H1 (cell line): Measurements from ENCODE around the gene ZNF532. TPM values are rescaled to one million over a fixed set of nuclear protein-coding genes. Genes with fewer than 3 reads are reported as not detected.

ENCODE experiments used
- CTCF ChIA-PET: fragments of 300-600 bp; sonication (Branson Sonifier 250); formaldehyde crosslinking; loops from one replicate; lab custom pipeline; 2021; ENCODE audit not compliant: partially characterized antibody; lab: Charles Lee
- POLR2A ChIA-PET: fragments of 300-600 bp; sonication (Branson Sonifier 250); formaldehyde crosslinking; loops from one replicate; lab custom pipeline; 2021; ENCODE audit warnings: inconsistent platforms; ENCODE audit not compliant: partially characterized antibody; lab: Charles Lee
- DNase-seq, 2 experiments: peaks; one replicate each; pipeline versions ENCODE4 v3.0.0 to v3.0.0-alpha.2; 2010 to 2022; ENCODE audit warnings: low spot score in 2 of 2, low read depth in 1 of 2, mixed read lengths in 1 of 2
- FAIRE-seq: peaks from 2 replicates; lab custom pipeline; 2011; peaks lifted over from hg19 to GRCh38; lab: Jason Lieb, UNC
- H2AFZ ChIP-seq: 2 replicates; pipeline ENCODE4 v1.8.1; 2012; ENCODE audit warnings: low read length, inconsistent platforms
- H2AK5ac ChIP-seq: 2 replicates; pipeline ENCODE4 v1.6.1; 2013; ENCODE audit warnings: low read depth, low read length
- H2BK120ac ChIP-seq: replicated peaks from 2 replicates; pipeline ENCODE3; 2013; ENCODE audit warnings: low read depth, low read length, inconsistent platforms
- H2BK12ac ChIP-seq: 2 replicates; pipeline ENCODE4 v1.6.1; 2013; ENCODE audit warnings: low read depth, low read length
- H2BK15ac ChIP-seq: 2 replicates; pipeline ENCODE4 v1.6.1; 2013; ENCODE audit warnings: low read length
- H2BK20ac ChIP-seq: 2 replicates; pipeline ENCODE4 v1.6.1; 2013; ENCODE audit warnings: low read length
- H2BK5ac ChIP-seq: 2 replicates; pipeline ENCODE4 v1.6.1; 2013; ENCODE audit warnings: low read depth, low read length
- H3K14ac ChIP-seq: 2 replicates; pipeline ENCODE4 v1.6.1; 2013; ENCODE audit warnings: inconsistent platforms; ENCODE audit not compliant: insufficient read length
- H3K18ac ChIP-seq: 2 replicates; pipeline ENCODE4 v1.6.1; 2013; ENCODE audit warnings: low read length; ENCODE audit errors: extremely low read depth
- H3K23ac ChIP-seq: 2 replicates; pipeline ENCODE4 v1.6.1; 2013; ENCODE audit warnings: inconsistent platforms; ENCODE audit not compliant: insufficient read length
- H3K23me2 ChIP-seq: 2 replicates; pipeline ENCODE4 v1.6.1; 2013; ENCODE audit warnings: low read depth, low read length
- H3K27ac ChIP-seq: 2 replicates; pipeline ENCODE4 v1.6.1; 2011; ENCODE audit warnings: low read depth, low read length, inconsistent platforms
- H3K27me3 ChIP-seq, 4 experiments: replicated peaks in 1 of 4; 1 replicate in 1 of 4; 2 replicates in 3 of 4; pipeline versions ENCODE4 v1.6.1 to v1.8.1; 2011 to 2013; ENCODE audit warnings: low read length in 3 of 4, mild to moderate bottlenecking in 3 of 4, inconsistent platforms in 2 of 4, mixed read lengths in 2 of 4, moderate library complexity in 1 of 4; ENCODE audit not compliant: control insufficient read depth in 3 of 4, insufficient read depth in 3 of 4; ENCODE audit errors: extremely low read depth in 1 of 4
- H3K36me3 ChIP-seq, 4 experiments: 2 replicates each; pipeline versions ENCODE4 v1.6.1 to v1.8.1; 2011 to 2013; ENCODE audit warnings: mild to moderate bottlenecking in 4 of 4, low read length in 3 of 4, moderate library complexity in 2 of 4, control low read depth in 1 of 4, inconsistent platforms in 1 of 4; ENCODE audit not compliant: insufficient read depth in 4 of 4, control insufficient read depth in 2 of 4
- H3K4ac ChIP-seq: replicated peaks from 2 replicates; pipeline ENCODE3; 2013; ENCODE audit warnings: low read length, low read depth, mixed read lengths, inconsistent platforms; ENCODE audit not compliant: insufficient read length
- H3K4me1 ChIP-seq, 4 experiments: replicated peaks in 1 of 4; 1 replicate in 1 of 4; 2 replicates in 3 of 4; pipeline versions ENCODE4 v1.6.1 to v1.8.1; 2011 to 2013; ENCODE audit warnings: low read length in 3 of 4, inconsistent platforms in 2 of 4, mixed read lengths in 1 of 4; ENCODE audit not compliant: insufficient read depth in 4 of 4, control insufficient read depth in 3 of 4
- H3K4me2 ChIP-seq, 2 experiments: 2 replicates each; pipeline versions ENCODE4 v1.6.1 to v1.8.1; 2011 to 2013; ENCODE audit warnings: low read depth in 2 of 2, low read length in 2 of 2, control low read depth in 1 of 2, inconsistent platforms in 1 of 2, mild to moderate bottlenecking in 1 of 2; ENCODE audit not compliant: insufficient read depth in 1 of 2
- H3K4me3 ChIP-seq, 4 experiments: fragments of 200-600, 300-600 bp in 1 of 4; sonication (generic), shearing (Covaris generic), sonication (Bioruptor Twin) in 1 of 4; 2 replicates each; pipeline versions ENCODE4 v1.5.1 to v1.8.1; 2011 to 2016; ENCODE audit warnings: low read length in 4 of 4, low read depth in 3 of 4, control low read depth in 2 of 4, inconsistent platforms in 2 of 4, mild to moderate bottlenecking in 2 of 4, mixed read lengths in 1 of 4, moderate library complexity in 1 of 4; ENCODE audit not compliant: insufficient read depth in 2 of 4; ENCODE audit errors: extremely low read depth in 1 of 4
- H3K56ac ChIP-seq: replicated peaks from 2 replicates; pipeline ENCODE3; 2013; ENCODE audit warnings: low read depth, mild to moderate bottlenecking, mixed read lengths, low read length, inconsistent platforms; ENCODE audit not compliant: insufficient read length
- H3K79me1 ChIP-seq: 2 replicates; pipeline ENCODE4 v1.6.1; 2013; ENCODE audit warnings: low read depth, low read length, control low read depth
- H3K79me2 ChIP-seq, 2 experiments: 2 replicates each; pipeline versions ENCODE4 v1.6.1 to v1.8.1; 2012 to 2013; ENCODE audit warnings: low read length in 2 of 2, mild to moderate bottlenecking in 2 of 2, inconsistent platforms in 1 of 2; ENCODE audit not compliant: insufficient read depth in 2 of 2, control insufficient read depth in 1 of 2
- H3K9ac ChIP-seq, 4 experiments: replicated peaks in 1 of 4; 1 replicate in 1 of 4; 2 replicates in 3 of 4; pipeline versions ENCODE4 v1.6.1 to v1.8.1; 2011 to 2013; ENCODE audit warnings: low read depth in 3 of 4, low read length in 3 of 4, control low read depth in 2 of 4, mild to moderate bottlenecking in 2 of 4, moderate library complexity in 2 of 4, inconsistent platforms in 1 of 4; ENCODE audit errors: extremely low read depth in 1 of 4
- H3K9me3 ChIP-seq, 2 experiments: 2 replicates each; pipeline versions ENCODE4 v1.6.1 to v1.8.1; 2012 to 2013; ENCODE audit warnings: mild to moderate bottlenecking in 2 of 2, moderate library complexity in 2 of 2, control low read depth in 1 of 2, inconsistent platforms in 1 of 2, low read depth in 1 of 2, low read length in 1 of 2, mixed read lengths in 1 of 2; ENCODE audit not compliant: insufficient read depth in 2 of 2
- H4K20me1 ChIP-seq, 2 experiments: replicated peaks in 1 of 2; 2 replicates each; pipeline versions ENCODE3 to v1.8.1; 2011 to 2013; ENCODE audit warnings: inconsistent platforms in 2 of 2, low read length in 2 of 2, mild to moderate bottlenecking in 1 of 2; ENCODE audit not compliant: insufficient read depth in 2 of 2, control insufficient read depth in 1 of 2
- H4K5ac ChIP-seq: 2 replicates; pipeline ENCODE4 v1.6.1; 2013; ENCODE audit warnings: low read length, low read depth, mixed read lengths, inconsistent platforms; ENCODE audit not compliant: insufficient read length
- H4K8ac ChIP-seq: 2 replicates; pipeline ENCODE4 v1.8.0; 2013; ENCODE audit warnings: mild to moderate bottlenecking, moderate library complexity, low read length, inconsistent platforms; ENCODE audit not compliant: insufficient read depth; ENCODE audit errors: extremely low read depth
- H4K91ac ChIP-seq: replicated peaks from 2 replicates; pipeline ENCODE3; 2013; ENCODE audit warnings: low read length, mixed read lengths, inconsistent platforms; ENCODE audit not compliant: insufficient read length
- ATF2 ChIP-seq: IDR thresholded peaks from 2 replicates; pipeline ENCODE4 v1.6.1; 2012; ENCODE audit warnings: low read length, inconsistent platforms
- ATF3 ChIP-seq: IDR thresholded peaks from 2 replicates; pipeline ENCODE4 v1.6.1; 2011; ENCODE audit warnings: low read depth, mild to moderate bottlenecking, low read length; ENCODE audit not compliant: insufficient read depth
- CEBPB ChIP-seq: IDR thresholded peaks from 2 replicates; pipeline ENCODE4 v1.6.1; 2012; ENCODE audit warnings: low read depth, low read length
- EZH2 ChIP-seq: fragments of 200-600 bp; sonication (generic); IDR thresholded peaks from 2 replicates; pipeline ENCODE4 v1.7.1; 2012; ENCODE audit warnings: low read depth, mild to moderate bottlenecking, moderate library complexity, low read length, inconsistent platforms; ENCODE audit not compliant: severe bottlenecking
- HDAC6 ChIP-seq: IDR thresholded peaks from one replicate; pipeline ENCODE4 v1.7.1; 2012; ENCODE audit warnings: low read depth, mild to moderate bottlenecking, inconsistent platforms, low read length, moderate library complexity
- KDM4A ChIP-seq: IDR thresholded peaks from one replicate; pipeline ENCODE4 v1.7.1; 2012; ENCODE audit warnings: low read depth, mild to moderate bottlenecking, moderate library complexity, low read length, inconsistent platforms; ENCODE audit not compliant: severe bottlenecking
- POLR2A ChIP-seq, 2 experiments: IDR thresholded peaks; 1 replicate in 1 of 2; 2 replicates in 1 of 2; pipeline ENCODE4 v1.6.1; 2011; ENCODE audit warnings: low read depth in 2 of 2, low read length in 2 of 2, mild to moderate bottlenecking in 2 of 2; ENCODE audit errors: control extremely low read depth in 1 of 2
- POU5F1 ChIP-seq: IDR thresholded peaks from 2 replicates; pipeline ENCODE4 v1.6.1; 2011; ENCODE audit warnings: low read depth, mild to moderate bottlenecking, low read length, moderate library complexity
- SP4 ChIP-seq: IDR thresholded peaks from 2 replicates; pipeline ENCODE4 v1.6.1; 2012; ENCODE audit warnings: low read length, inconsistent platforms
- TAF1 ChIP-seq: IDR thresholded peaks from 2 replicates; pipeline ENCODE4 v1.6.1; 2011; ENCODE audit warnings: mild to moderate bottlenecking, low read depth, low read length
- TBP ChIP-seq: IDR thresholded peaks from 2 replicates; pipeline ENCODE4 v1.6.1; 2011; ENCODE audit warnings: low read depth, low read length, improper control_type of control experiment
- WGBS, 2 experiments: shearing (Covaris generic) in 1 of 2; methylation state at CpG; one replicate each; pipeline versions ENCODE4 v1.1.6 to v1.1.7; 2013 to 2015; ENCODE audit warnings: low lambda C conversion rate in 2 of 2, mixed read lengths in 2 of 2, inconsistent platforms in 1 of 2, low coverage in 1 of 2, missing lambda C conversion rate in 1 of 2; ENCODE audit not compliant: insufficient replicate concordance in 2 of 2, insufficient coverage in 1 of 2, insufficient read length in 1 of 2; ENCODE audit errors: extremely low coverage in 1 of 2, missing lambda C conversion rate in 1 of 2; 5-methylcytosine and 5-hydroxymethylcytosine counted together
- polyA plus RNA-seq, 7 experiments: library from polyadenylated mRNA; depleted of rRNA in 3 of 7; stranded (reverse) in 5 of 7; unstranded in 2 of 7; fragments of >200 nt in 5 of 7; fragments of 200-250 nt in 2 of 7; gene quantifications; 1 replicate in 5 of 7; 2 replicates in 1 of 7; 4 replicates in 1 of 7; pipeline versions ENCODE4 v1.2.1 to v1.2.3, GENCODE V29; 2011 to 2013; ENCODE audit warnings: missing spikeins in 2 of 7, mixed read lengths in 2 of 7
- total RNA-seq: library from RNA; stranded (reverse); fragmentation: NEBNext Ultra II Directional; extraction: Animal tissue kit (Norgen Biotek cat#: 25700); gene quantifications from 2 replicates; pipeline ENCODE4 v1.2.1, GENCODE V29; 2021

Gene ZNF532
- total and polyA plus RNA-seq, 2 of the 8 experiments (the other 6 are each of a cell fraction or from before 2014, with no cell fraction given) = 143 to 240 TPM

- Histone ChIP-seq H2BK15ac (no peak overlapping the region), H3K36me3 (0 out of 8 replicates have a peak, but pooled peaks cover 0 to 4% (median 0%) of the 10 kb centered on the region in 4 experiments), H2BK120ac (no peak overlapping the region), H3K14ac (no peak overlapping the region), H3K18ac (no peak overlapping the region), H3K23me2 (no peaks in the 10 kb centered on the region), H3K4me1 (peaks cover 2 to 4% (median 3%) of the 10 kb centered on the region in 4 experiments; a peak in 5 of 7 replicates), H3K56ac (no peak overlapping the region), H2AK5ac (no peak overlapping the region), H4K20me1 (no peaks in the 10 kb centered on the region), H2BK12ac (no peak overlapping the region), H3K9ac (no peak overlapping the region), H4K91ac (no peak overlapping the region), H3K4me3 (no peak overlapping the region), H2BK20ac (no peak overlapping the region), H3K9me3 (peaks cover 0 to 9% of the 10 kb centered on the region in 2 experiments; a peak in 3 of 4 replicates), H2BK5ac (peak overlapping the region; percentile 44; the same call in 1 of the 2 replicates), H3K4ac (no peak overlapping the region), H3K79me2 (no peaks in the 10 kb centered on the region), H3K27me3 (no peaks in the 10 kb centered on the region), H2AFZ (no peak overlapping the region), H4K5ac (no peak overlapping the region), H3K79me1 (no peaks in the 10 kb centered on the region), H3K4me2 (no peak overlapping the region), H3K23ac (no peak overlapping the region), H4K8ac (no peak overlapping the region), H3K27ac (no peak overlapping the region)
- FAIRE-seq (peak; percentile 13), DNase-seq (no peak)
- 94% methylated on average over 3 of the region's 3 CpGs; no CpG with 5 or more reads in 1 of the 2 experiments for WGBS, 2 experiments
- CTCF ChIA-PET = interaction anchor here (0.6 to 1.7 kb wide), 9 partner anchors 9 to 537 kb away, joined by 3 to 6 read pairs (median 3); no protein-coding TSS in a partner anchor
- POLR2A ChIA-PET = interaction anchor here (1.2 to 2.1 kb wide), 6 partner anchors 18 to 61 kb away, joined by 3 to 10 read pairs (median 5); partner anchors contain the start of gene ZNF532
- no peak for TF ChIP-seq EZH2
- no peak for TF ChIP-seq TAF1
- no peak for TF ChIP-seq HDAC6
- TF ChIP-seq SP4 = no peak
- TF ChIP-seq ATF3 = no peak
- no peak for TF ChIP-seq POLR2A (IDR thresholded peaks at IDR 0.05; ENCODE audit: control extremely low read depth in 1 of 2, low read depth in 2 of 2, low read length in 2 of 2)
- no peak for TF ChIP-seq ATF2
- TF ChIP-seq TBP = no peak
- TF ChIP-seq POU5F1 = no peak
- TF ChIP-seq KDM4A = no peak
- no peak for TF ChIP-seq CEBPB
Observed at GRCh38 chr18:58829263-58829662, 35.4 kb upstream of the ZNF532 start.
